Glutamatergic neuron (in vitro differentiated cells): ENCODE data around the gene PIEZO1. TPM values are rescaled to one million over a fixed set of nuclear protein-coding genes. Genes with fewer than 3 reads are reported as not detected.
"Not testable (repeated sequence)": the region's sequence is repeated elsewhere in the genome, so short reads cannot be mapped to it uniquely, and the experiment has no call there.

ENCODE experiments used
- DNase-seq: peaks from one replicate; pipeline ENCODE4 v3.0.0; 2022
- H3K27ac Mint-ChIP-seq: one replicate; pipeline ENCODE4 v1.8.0; 2020; ENCODE audit warnings: mild to moderate bottlenecking, mixed read lengths, inconsistent platforms; ENCODE audit not compliant: unreplicated experiment
- H3K27me3 Mint-ChIP-seq: one replicate; pipeline ENCODE4 v1.8.0; 2020; ENCODE audit warnings: mild to moderate bottlenecking, moderate library complexity, mixed read lengths, inconsistent platforms; ENCODE audit not compliant: unreplicated experiment
- H3K36me3 Mint-ChIP-seq: one replicate; pipeline ENCODE4 v1.8.0; 2020; ENCODE audit warnings: mild to moderate bottlenecking, mixed read lengths, inconsistent platforms; ENCODE audit not compliant: unreplicated experiment
- H3K4me1 Mint-ChIP-seq: one replicate; pipeline ENCODE4 v1.8.0; 2020; ENCODE audit warnings: mild to moderate bottlenecking, low read depth, mixed read lengths, inconsistent platforms; ENCODE audit not compliant: unreplicated experiment
- H3K4me3 Mint-ChIP-seq: one replicate; pipeline ENCODE4 v1.8.0; 2020; ENCODE audit warnings: mild to moderate bottlenecking, mixed read lengths, inconsistent platforms; ENCODE audit not compliant: unreplicated experiment
- H3K9me3 Mint-ChIP-seq: one replicate; pipeline ENCODE4 v1.8.0; 2020; ENCODE audit warnings: mild to moderate bottlenecking, moderate library complexity, mixed read lengths, inconsistent platforms; ENCODE audit not compliant: unreplicated experiment
- CTCF ChIP-seq: fragments of 200-600 bp; sonication (generic); IDR thresholded peaks from one replicate; pipeline ENCODE4 v1.5.0; 2021; ENCODE audit not compliant: partially characterized antibody, unreplicated experiment
- total RNA-seq: library from RNA; stranded (reverse); fragmentation: NEBNext Ultra II Directional; extraction: Animal tissue kit (Norgen Biotek cat#: 25700); gene quantifications from one replicate; pipeline ENCODE4 v1.2.1, GENCODE V29; 2021; ENCODE audit not compliant: unreplicated experiment

PIEZO1 gene
- total RNA-seq, 1 donor from 2014 or later = 12.3 TPM

- no peaks in the 10 kb centered on the region for H3K4me1 Mint-ChIP-seq
- H3K4me3 Mint-ChIP-seq = no peak overlapping the region
- H3K27ac Mint-ChIP-seq = no peak overlapping the region
- H3K27me3 Mint-ChIP-seq = peaks cover 5% of the 10 kb centered on the region
- no peaks in the 10 kb centered on the region for H3K36me3 Mint-ChIP-seq
- H3K9me3 Mint-ChIP-seq = peaks cover 1% of the 10 kb centered on the region
- no peak for TF ChIP-seq CTCF
- DNase-seq = no peak
Measured at GRCh38 chr16:88824256-88825077, 39.4 kb upstream of the PIEZO1 start.

GRCh38 chr16:88823646-88824045 is 38.6 kb upstream of the PIEZO1 start:
- not testable (repeated sequence) for H3K27me3 Mint-ChIP-seq, H3K9me3 Mint-ChIP-seq, H3K4me1 Mint-ChIP-seq, H3K27ac Mint-ChIP-seq, H3K4me3 Mint-ChIP-seq, H3K36me3 Mint-ChIP-seq, DNase-seq

- Mint-ChIP-seq H3K27ac (no peak overlapping the region), H3K4me1 (no peaks in the 10 kb centered on the region), H3K27me3 (peaks cover 5% of the 10 kb centered on the region), H3K9me3 (peaks cover 1% of the 10 kb centered on the region), H3K36me3 (no peaks in the 10 kb centered on the region), H3K4me3 (no peak overlapping the region)
- TF ChIP-seq CTCF = no peak
- no peak for DNase-seq
Measured at GRCh38 chr16:88822281-88823040, 37.4 kb upstream of the PIEZO1 start.

- no peak for TF ChIP-seq CTCF
- H3K27ac Mint-ChIP-seq = no peak overlapping the region
- H3K4me1 Mint-ChIP-seq = no peaks in the 10 kb centered on the region
- no peak for DNase-seq
- H3K27me3 Mint-ChIP-seq = peaks cover 5% of the 10 kb centered on the region
- H3K9me3 Mint-ChIP-seq = peaks cover 3% of the 10 kb centered on the region
- H3K4me3 Mint-ChIP-seq = no peak overlapping the region
- H3K36me3 Mint-ChIP-seq = no peaks in the 10 kb centered on the region
Measured at GRCh38 chr16:88821168-88821850, 36.3 kb upstream of the PIEZO1 start.

DNA sequence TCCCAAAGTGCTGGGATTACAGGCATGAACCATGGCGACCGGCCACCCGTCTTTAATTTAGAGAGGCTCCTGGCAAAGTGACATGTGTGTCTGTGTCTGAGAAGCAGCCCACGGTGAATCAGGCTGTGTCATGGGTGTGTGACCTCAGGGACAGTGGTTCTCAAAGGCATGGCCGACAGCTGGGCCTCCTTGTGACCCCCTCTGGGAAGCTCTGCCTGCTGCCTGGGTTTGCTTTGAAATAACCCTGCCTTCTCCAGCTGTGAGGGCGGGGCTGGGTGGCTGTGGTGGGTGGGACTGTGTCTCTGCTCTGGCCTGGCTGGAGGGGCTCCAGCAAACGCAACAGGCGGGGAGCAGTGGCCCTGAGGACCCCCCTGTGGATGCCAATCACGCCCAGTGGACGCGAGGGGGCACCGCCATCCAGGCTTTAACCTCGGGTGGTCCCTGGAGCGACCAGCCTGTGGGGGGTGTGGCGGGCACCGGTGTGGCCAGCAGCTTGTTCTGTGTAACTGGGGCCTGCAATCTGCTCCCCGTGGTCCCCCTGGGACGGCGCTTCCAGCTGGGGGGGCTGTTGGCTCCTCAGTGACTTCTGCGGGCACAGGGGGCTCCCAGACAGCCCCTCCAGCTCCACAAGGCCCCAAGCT is 35.5 kb upstream of the PIEZO1 start:
- Mint-ChIP-seq H3K4me3 (no peak overlapping the region), H3K9me3 (peaks cover 2% of the 10 kb centered on the region), H3K4me1 (no peaks in the 10 kb centered on the region), H3K27me3 (peaks cover 5% of the 10 kb centered on the region), H3K27ac (no peak overlapping the region), H3K36me3 (no peaks in the 10 kb centered on the region)
- TF ChIP-seq CTCF = no peak
- no peak for DNase-seq
